ENCODE measurements around the gene SLC22A16.
A peak's percentile ranks its signal among the peaks of the same experiment; 100 is the strongest.
"Not testable (repeated sequence)": the region's sequence is repeated elsewhere in the genome, so short reads cannot be mapped to it uniquely, and the experiment has no call there.

Gene SLC22A16, protein sequence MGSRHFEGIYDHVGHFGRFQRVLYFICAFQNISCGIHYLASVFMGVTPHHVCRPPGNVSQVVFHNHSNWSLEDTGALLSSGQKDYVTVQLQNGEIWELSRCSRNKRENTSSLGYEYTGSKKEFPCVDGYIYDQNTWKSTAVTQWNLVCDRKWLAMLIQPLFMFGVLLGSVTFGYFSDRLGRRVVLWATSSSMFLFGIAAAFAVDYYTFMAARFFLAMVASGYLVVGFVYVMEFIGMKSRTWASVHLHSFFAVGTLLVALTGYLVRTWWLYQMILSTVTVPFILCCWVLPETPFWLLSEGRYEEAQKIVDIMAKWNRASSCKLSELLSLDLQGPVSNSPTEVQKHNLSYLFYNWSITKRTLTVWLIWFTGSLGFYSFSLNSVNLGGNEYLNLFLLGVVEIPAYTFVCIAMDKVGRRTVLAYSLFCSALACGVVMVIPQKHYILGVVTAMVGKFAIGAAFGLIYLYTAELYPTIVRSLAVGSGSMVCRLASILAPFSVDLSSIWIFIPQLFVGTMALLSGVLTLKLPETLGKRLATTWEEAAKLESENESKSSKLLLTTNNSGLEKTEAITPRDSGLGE

DNA sequence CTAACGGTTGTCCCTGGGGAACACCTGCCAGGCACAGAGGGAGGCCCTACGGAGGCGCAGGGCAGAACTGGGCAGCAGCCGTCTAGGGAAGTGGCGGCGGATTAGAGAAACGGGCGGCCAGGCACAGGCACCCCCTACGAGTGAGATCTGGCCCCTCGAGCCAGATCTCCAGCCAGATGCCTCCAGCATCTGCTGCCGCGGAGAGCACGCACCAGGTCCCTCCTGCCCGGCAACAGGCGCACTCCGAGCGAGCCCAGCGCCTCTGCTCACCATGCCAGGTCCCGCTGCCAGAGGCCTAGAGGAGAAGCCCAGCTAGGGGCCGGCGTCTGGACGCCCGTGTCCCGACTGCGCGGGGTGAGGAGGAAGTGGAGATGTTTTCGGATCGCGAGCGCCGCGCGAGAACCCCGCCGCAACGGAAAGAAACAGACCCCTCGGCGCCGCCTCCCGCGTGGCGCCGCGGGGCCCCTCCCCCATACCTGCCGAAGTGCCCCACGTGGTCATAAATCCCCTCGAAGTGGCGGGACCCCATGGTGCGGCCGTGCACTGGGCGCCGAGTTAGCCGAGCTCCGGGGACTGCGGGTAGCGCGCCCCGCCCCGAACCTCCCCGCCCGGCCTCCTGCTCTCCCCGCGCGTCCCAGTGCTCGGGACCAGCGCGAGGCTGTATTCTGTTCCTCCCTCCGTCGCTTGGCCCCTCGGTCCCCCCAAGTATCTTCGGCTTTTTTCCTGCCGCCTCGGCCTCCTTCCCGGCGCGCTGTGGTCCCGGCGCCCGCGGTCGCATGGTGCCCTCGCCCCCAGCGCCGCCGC lies at the start of gene SLC22A16:
SLC22A16 (minus strand) TSS at position 568 of the 804 bp plus-strand sequence; CDS start at position 529, 39 bp downstream.
- peak in 1 of 2 experiments; percentile 43 for DNase-seq

DNA sequence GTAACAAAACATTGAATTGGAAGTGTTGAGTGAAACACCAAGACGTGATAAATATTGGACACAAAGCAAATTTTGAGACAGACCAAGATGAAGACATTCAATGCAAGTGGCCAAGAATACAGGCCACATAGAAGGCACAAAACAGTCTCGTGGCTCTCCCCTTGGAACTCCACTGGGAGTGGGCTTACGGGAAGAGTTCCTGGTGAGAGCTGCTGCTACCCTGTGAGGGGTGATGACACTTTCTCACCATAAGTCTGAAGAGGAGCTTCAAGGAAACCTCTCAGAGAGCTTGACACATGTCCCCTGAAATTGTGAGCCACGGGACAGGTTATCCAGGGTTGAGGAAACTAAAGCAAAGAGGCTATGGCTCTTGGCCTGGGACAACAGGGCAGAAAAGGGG lies 48.6 kb upstream of the SLC22A16 start:
- DNase-seq: no peak

GRCh38 chr6:110524305-110524704 lies 47.9 kb upstream of the SLC22A16 start:
- no peak for DNase-seq

DNA sequence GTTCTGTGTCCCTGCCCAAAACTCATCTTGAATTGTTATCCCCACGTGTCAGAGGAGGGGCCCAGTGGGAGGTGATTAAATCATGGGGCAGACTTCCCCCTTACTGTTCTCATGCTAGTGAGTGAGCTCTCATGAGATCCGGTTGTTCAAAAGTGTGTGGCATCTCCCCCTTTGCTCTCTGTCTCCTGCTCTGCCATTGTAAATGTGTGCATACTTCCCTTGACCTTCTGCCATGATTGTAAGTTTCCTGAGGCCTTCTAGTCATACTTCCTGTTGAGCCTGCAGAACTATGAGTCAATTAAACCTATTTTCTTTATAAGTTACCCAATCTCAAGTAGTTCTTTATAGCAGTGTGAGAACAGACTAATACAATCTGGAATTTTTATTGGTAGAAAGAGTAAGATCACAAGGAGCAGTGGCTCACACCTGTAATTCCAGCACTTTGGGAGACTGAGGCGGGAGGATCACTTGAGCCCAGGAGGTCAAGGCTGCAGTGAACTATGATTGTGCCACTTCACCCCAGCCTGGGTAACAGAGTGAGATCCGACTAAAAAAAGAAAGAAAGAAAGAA lies 47.1 kb upstream of the SLC22A16 start:
- DNase-seq: no peak

GRCh38 chr6:110522427-110522826 lies 46.0 kb upstream of the SLC22A16 start:
- DNase-seq: no peak

DNA sequence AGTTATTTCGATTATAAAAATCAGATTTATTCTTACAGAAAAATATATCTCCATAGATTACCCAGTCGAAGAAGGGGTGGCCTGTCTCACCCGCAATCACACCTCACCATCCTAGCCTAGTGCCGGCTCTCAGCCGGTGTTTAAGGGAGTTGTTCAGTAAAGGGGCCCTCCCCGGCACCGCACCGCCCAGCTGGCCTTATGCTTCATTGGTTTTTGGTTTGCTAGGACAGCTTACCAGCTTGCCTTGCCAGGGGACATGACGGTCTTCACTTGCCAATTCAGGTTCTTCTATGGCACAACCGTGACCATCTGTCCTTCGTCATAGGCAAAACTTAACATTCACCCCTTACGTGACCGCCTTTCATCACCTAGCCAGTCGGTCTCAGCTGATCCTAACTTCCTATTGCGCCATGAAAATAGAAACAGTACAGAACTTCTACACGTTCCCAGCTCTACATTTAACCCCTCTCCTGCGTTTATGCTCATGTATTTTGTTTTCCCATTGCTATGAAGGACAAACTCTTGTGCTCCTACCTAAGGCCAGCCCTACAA lies 44.7 kb upstream of the SLC22A16 start:
- DNase-seq: no peak

DNA sequence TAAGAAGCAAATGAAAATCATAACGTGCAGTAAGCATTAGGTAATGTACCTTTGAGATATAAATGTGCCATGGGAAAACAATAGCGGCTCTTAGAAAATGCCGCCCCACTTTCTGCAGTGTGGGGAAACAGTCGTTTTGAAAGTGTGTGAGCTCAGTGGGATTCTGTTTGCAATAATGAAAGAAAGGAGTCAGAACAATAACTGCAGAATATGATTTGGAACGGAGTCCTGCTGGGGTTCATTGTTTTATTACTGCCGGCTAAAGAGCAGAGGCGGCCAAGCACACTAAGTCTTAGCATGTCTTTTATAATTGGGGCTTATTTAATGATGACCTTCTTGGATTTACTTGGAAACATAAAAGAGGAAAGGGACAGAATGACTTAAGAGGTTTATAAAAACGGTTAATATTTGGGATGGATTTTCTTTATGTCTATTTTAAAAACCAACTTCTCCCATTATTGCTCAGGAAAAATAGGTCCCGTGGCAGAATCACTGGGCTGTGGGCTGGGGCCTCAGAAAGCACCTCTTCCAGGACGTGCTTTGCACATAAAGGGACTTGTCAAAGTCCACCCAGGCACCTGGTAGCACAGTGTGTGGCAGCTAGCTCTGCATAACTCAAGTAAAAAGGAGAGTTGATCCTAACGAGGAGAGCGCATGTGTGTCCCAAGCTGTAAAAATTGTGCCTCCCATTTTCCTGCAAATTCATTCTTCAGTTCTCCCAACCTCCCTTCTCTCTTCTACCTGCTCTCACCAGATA lies 44.0 kb upstream of the SLC22A16 start:
- DNase-seq: peak in 1 of 2 experiments; percentile 2

GRCh38 chr6:110517601-110518281 lies 41.3 kb upstream of the SLC22A16 start:
- no peak for DNase-seq

DNA sequence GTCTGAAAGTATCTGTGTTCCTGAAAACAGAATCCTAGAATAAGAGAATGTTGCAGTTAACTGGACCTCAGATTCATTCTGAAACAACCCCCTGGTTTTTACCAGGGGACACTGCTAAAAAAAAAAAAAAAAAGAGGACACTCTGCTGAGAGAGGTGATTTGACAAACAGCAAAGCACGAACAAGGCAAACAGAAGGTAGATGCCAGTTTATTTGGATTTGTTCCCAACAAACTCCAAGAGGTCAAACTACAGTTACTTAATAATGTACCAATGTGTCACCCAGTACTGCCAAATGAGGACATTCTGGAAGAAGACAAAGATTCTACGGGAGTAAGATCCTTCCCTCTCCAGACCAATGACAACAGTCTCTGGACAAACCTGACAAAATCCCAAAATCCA lies 40.6 kb upstream of the SLC22A16 start:
- no peak for DNase-seq

- no peak for DNase-seq
Observed at GRCh38 chr6:110514818-110515217, 38.4 kb upstream of the SLC22A16 start.

DNA sequence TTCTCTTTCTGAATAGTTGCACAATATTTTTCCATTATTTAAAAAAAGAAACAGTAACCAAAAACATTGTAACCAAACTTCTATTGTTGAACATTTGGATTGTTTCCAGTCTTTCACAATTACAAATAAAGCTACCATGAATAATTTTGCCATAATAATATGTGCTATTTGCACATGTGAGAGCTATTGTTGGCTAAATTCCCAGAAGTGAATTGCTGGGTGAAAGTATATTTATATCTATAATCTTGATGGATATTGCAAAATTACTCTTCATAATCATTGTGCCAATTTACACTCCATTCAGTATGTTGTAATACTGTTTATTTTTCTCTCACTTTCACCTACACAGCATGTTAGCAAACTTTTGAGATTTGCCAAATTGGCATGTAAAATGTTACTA lies 36.6 kb upstream of the SLC22A16 start:
- DNase-seq: no peak

DNA sequence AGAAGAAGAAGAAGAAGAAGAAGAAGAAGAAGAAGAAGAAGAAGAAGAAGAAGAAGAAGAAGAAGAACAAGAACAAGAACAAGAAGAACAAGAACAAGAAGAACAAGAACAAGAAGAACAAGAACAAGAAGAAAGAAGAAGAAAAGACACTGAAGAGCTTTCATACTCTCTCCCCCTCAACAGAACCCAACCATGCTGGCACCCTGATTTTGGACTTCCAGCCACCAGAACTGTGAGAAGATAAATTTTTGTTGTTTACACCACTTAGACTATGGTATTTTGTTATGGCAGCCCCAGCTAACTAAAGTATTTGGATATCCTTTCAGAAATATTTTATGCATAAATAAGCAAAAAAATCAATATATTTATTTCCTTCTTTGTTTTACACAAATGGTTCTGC lies 36.1 kb upstream of the SLC22A16 start:
- not testable (repeated sequence) for DNase-seq

DNA sequence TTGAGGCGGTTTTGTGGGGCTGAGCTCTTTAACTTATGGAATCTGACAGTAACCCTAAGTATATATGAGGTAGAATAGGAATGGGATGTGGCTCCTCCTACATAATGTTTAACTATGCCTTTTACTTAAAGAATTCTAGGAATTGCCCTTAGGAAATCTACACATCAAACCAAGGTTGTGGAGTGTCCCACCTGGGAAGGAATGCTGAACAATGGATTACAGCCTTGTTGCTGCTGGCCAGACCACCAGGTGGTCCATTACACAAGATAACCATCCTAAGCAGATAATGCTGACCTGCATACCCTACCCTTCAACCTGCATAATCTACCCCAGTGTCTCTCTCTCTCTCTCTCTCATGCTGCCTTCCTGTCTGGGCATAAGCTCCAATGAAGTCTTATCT lies 35.0 kb upstream of the SLC22A16 start:
- no peak for DNase-seq

- no peak for DNase-seq
Observed at GRCh38 chr6:110509617-110510241, 33.3 kb upstream of the SLC22A16 start.

DNA sequence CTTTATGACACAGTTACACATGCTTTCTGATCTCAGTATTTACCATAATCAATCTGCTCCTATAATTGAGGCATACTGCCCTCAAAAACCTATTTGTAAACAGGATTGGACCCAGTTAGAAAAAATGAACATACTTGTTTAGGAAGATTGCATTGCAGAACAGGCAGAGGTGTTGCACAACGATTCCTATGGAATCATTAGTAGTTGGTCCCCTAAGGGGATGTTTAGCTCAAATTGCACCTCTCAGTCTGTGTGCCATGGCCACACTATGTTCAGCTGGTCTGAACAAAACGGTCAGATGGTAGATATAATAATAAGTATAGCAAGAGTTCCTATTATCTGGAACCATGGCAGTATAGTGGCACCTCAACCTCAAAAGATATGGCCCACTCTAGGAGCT lies 28.5 kb upstream of the SLC22A16 start:
- DNase-seq: not testable (repeated sequence)

DNA sequence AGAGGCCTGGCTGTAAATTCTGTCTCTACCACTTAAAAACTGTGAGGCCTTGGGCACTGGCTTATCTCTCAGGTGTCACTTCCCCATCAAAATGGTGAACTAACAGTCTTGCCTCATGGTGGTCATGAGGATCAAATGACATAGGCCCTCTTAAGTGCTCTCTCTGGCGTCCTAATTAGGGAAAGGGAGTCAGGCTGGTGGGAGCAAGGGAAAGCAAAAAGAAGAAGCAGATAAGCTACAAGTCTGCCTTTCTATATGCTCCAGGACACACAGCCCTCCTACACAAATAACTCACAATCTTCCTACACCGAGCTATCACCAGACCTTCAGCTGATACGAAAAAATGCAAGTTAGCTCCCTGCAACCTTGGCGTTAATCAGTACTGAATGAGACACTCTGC lies 19.5 kb upstream of the SLC22A16 start:
- no peak for DNase-seq

DNA sequence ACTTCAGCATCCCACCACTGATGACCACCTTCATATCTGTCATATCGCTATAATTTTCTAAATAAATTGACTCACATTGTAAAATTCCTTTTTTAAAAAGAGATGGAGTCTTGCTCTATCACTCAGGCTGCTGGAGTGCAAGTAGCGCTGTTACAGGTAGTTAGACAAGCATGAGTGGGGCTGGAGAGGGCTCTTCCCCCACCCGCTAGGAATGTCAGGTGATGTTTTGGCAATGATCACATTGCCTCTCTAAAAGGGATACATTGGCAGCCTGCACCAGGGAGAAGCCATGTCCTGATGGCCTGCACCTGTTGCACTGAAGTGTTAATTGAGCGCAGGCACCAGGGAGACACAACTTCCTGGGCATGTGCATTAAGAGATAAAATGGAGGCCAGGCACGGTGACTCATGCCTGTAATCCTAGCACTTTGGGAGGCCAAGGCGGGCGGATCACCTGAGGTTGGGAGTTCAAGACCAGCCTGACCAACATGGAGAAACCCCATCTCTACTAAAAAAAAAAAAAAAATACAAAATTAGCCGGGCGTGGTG lies 16.9 kb upstream of the SLC22A16 start:
- no peak for DNase-seq

- no peak for DNase-seq
Observed at GRCh38 chr6:110492584-110492983, 16.2 kb upstream of the SLC22A16 start.

DNA sequence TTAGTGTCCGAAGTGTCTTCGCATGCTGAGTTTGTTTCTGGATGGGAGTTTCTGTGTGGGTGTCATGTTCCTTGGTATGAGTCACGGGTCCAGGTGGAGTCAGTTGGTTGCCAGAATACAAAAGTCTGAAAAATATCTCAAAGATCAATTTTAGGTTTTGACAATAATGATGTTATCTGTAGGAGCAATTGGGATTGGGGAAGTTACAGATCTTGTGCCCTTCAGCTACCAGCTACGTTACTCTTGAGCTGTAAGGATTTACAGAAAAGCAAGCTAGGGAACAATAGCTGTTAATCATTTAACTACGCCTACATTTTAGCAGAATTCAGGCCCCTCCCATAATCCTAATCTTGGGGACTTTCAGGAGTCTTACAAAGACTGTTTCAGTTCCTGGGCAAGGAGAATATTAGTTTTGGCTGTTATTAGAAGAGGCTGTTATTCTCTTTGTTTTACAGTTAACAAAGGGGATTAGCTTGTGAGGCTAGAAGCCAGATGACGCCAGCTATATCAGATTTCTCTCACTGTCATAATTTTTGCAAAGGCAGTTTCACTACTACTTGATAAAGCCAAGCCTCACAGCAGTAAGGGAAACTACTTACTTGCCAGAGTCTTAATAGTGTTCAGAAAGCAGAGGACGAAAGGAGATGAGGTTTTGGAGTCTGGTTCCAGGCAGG lies 15.4 kb upstream of the SLC22A16 start:
- no peak for DNase-seq

DNA sequence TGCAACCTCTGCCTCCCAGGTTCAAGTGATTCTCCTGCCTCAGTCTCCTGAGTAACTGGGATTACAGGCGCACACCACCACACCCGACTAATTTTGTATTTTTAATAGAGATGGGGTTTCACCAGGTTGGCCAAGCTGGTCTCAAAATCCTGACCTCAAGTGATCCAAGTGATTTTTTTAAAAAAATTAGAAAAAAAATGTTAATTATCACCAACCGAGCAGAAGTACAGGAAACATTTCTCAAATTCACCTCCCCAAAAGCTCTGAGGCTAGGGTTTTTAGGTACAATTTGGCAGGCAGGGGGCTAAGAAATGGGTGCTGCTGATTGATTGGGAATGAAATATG lies 14.9 kb upstream of the SLC22A16 start:
- no peak for DNase-seq
